ENCODE data around the gene SLC17A7. TPM values are rescaled to one million over a fixed set of nuclear protein-coding genes. Genes with fewer than 3 reads are reported as not detected.

SLC17A7 gene
- total and polyA plus RNA-seq, 2 donors (not counting 3 experiments of a cell fraction or from before 2014, with no cell fraction given), result 0.07 to 0.13 TPM

- TF ChIP-seq POLR2AphosphoS5 (IDR thresholded peaks at IDR 0.05; ENCODE audit: insufficient read depth, low read depth, low read length) (peak; percentile 6), CTCF (IDR thresholded peaks at IDR 0.05; ENCODE audit: extremely low read depth in 1 of 2, insufficient read depth in 1 of 2, low read depth in 1 of 2, low read length in 2 of 2) (no peak), POLR2A (IDR thresholded peaks at IDR 0.05; ENCODE audit: low read depth, low read length) (peak; percentile 54), EZH2 (IDR thresholded peaks at IDR 0.05; ENCODE audit: borderline replicate concordance, low read depth, low read length, severe bottlenecking) (no peak)
- no peak for FAIRE-seq
Measured at GRCh38 chr19:49489601-49490167, 48.4 kb upstream of the SLC17A7 start.

More at GRCh38 chr19:49489601-49490167, 48.4 kb upstream of the SLC17A7 start:
- BruUV-seq (replicated peaks), result no TSS peak
- Histone ChIP-seq H3K9me1 (replicated peaks; ENCODE audit: control insufficient read depth, extremely low read depth, insufficient read depth, low read length) (no peaks in the 10 kb centered on the region), H2AFZ (ENCODE audit: low read depth, low read length) (no peak overlapping the region), H3K36me3 (ENCODE audit: control insufficient read depth in 2 of 2, extremely low read depth in 1 of 2, insufficient read depth in 2 of 2, low read length in 2 of 2) (peaks cover 28 to 34% of the 10 kb centered on the region in 2 experiments), H3K4me1 (ENCODE audit: control insufficient read depth, extremely low read depth, insufficient read depth, low read length) (peaks cover 12% of the 10 kb centered on the region), H4K20me1 (replicated peaks; ENCODE audit: control insufficient read depth, extremely low read depth, insufficient read depth, low read length) (peaks cover 5% of the 10 kb centered on the region), H3K9me3 (replicated peaks; ENCODE audit: control insufficient read depth, insufficient read depth, low read length) (no peaks in the 10 kb centered on the region), H3K79me2 (ENCODE audit: control insufficient read depth, insufficient read depth, low read length) (peaks cover 40% of the 10 kb centered on the region), H3K4me3 (replicated peaks in 1 of 3; ENCODE audit: insufficient read depth in 1 of 3, low read depth in 1 of 3, low read length in 3 of 3) (peak overlapping the region; percentile 60 to 94 (median 90)), H3K27me3 (ENCODE audit: control insufficient read depth in 2 of 2, insufficient read depth in 2 of 2, low read length in 2 of 2) (no peaks in the 10 kb centered on the region), H3K4me2 (ENCODE audit: insufficient read depth, low read length) (peak overlapping the region; percentile 96), H3K27ac (ENCODE audit: insufficient read depth, low read depth, low read length) (peak overlapping the region; percentile 89), H3K9ac (replicated peaks; ENCODE audit: extremely low read depth, insufficient read depth, low read length) (peak overlapping the region; percentile 100)
- CTCF ChIA-PET, result interaction anchor here (1.0 to 1.2 kb wide), 2 partner anchors 11 to 14 kb away, joined by 3 to 4 read pairs; no protein-coding TSS in a partner anchor
- dilution Hi-C loops (cut with MboI; ENCODE audit: extremely low pct_ligation_motif_present, low sequenced_read_pairs), result no loop called here
- POLR2A ChIA-PET, result interaction anchor here (1.0 to 1.4 kb wide), 2 partner anchors 11 to 14 kb away, joined by 3 to 4 read pairs; no protein-coding TSS in a partner anchor
- intact Hi-C loops (cut with micrococcal nuclease), result no loop called here
- no peak for DNase-seq (ENCODE audit: low read depth, low spot score)
